Panc1 (cell line): ENCODE data around the gene DBT.

ENCODE experiments used
- CTCF ChIP-seq: fragments of 450-650 bp; IDR thresholded peaks from 2 replicates; pipeline ENCODE4 v1.5.1; 2017; ENCODE audit warnings: mild to moderate bottlenecking
- POLR2AphosphoS5 ChIP-seq: IDR thresholded peaks from 2 replicates; pipeline ENCODE4 v1.6.1; 2012; ENCODE audit warnings: mild to moderate bottlenecking, low read depth, low read length, moderate library complexity
- REST ChIP-seq, 2 experiments: IDR thresholded peaks; 2 replicates each; pipeline ENCODE4 v1.6.1; 2011 to 2012; ENCODE audit warnings: low read depth in 2 of 2, control low read depth in 1 of 2, low read length in 1 of 2, mild to moderate bottlenecking in 1 of 2, moderate library complexity in 1 of 2; ENCODE audit not compliant: insufficient read depth in 1 of 2
- TCF7L2 ChIP-seq: IDR thresholded peaks from 2 replicates; pipeline ENCODE4 v1.6.1; 2011; ENCODE audit warnings: mild to moderate bottlenecking, low read depth, low read length, inconsistent platforms

- TF ChIP-seq CTCF (no peak), REST (IDR thresholded peaks at IDR 0.05; ENCODE audit: insufficient read depth in 1 of 2, low read depth in 2 of 2, low read length in 1 of 2) (no peak), TCF7L2 (no peak), POLR2AphosphoS5 (no peak)
Measured at GRCh38 chr1:100146958-100147357, 102.7 kb downstream of the DBT start.
